NCI-H2081 (cell line): ENCODE results near the gene ERICH6B.

Source experiments
- DNase-seq, 2 experiments: peaks; one replicate each; lab custom pipeline; 2025; lab: John Stamatoyannopoulos, UW

The ERICH6B gene

DNA sequence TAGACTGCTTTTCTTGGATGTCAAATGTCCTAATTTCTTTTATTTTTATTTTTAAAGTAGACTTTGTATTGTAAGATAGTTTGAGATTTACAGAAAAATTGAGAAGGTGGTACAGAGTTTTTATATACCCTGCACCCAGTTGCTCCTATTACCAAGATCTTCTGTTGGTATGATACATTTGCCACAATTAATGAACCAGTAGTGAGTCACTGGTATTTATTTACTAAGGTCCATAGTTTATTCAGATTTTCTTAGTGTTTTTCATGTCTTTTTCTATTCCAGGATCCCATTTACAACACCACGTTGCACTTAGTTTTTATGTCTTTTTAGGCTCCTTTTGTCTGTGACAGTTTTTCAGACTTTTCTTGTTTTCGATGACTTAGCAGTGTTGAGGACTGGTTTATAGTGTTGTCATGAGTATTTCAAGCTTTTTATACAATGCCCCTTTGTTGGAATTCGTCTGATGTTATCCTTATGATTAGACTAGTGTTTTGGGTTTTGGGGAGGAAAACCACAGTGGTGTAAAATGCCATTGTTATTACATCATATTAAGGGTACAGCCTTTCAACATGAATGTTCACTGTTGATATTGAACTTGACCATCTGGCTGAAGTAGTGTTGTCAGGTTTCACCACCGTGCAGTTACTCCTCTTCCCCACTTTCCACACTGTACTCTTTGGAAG is 114.9 kb downstream of the ERICH6B start:
- DNase-seq = no peak

DNA sequence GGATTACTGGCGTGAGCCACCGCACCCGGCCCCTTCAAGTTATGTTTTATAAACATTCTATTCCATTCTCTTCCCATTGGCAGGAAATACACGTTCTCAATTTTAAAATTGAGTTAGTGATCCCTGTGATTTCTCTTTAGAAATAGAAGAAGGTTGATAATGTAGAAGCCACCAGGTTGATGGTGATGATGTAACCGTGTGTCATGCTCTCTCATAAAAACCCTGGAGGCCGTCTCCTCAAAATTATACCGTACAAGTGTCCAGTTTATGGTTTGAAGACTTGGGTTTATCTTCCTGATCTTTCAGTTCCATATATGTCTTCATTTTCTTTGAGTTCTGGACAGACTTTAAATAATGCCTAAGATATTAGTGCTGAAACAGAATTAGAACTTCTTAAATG is 118.6 kb downstream of the ERICH6B start:
- DNase-seq = no peak

- no peak for DNase-seq
Observed at GRCh38 chr13:45492538-45492937, 123.0 kb downstream of the ERICH6B start.
